ENCODE data around the gene C9orf43.
A peak's percentile ranks its signal among the peaks of the same experiment; 100 is the strongest.
"Not testable (repeated sequence)": the region's sequence is repeated elsewhere in the genome, so short reads cannot be mapped to it uniquely, and the experiment has no call there.

The C9orf43 gene

GRCh38 chr9:113403646-113404045 is 6.9 kb upstream of the C9orf43 start:
- no peak for DNase-seq (ENCODE audit: low read depth)
- no peak for TF ChIP-seq CTCF (conservative IDR thresholded peaks at IDR 0.05; ENCODE audit: control insufficient read depth, insufficient read depth, low read depth, low read length)
- no peak overlapping the region for H3K4me3 ChIP-seq (ENCODE audit: control insufficient read depth, low read depth, low read length)

GRCh38 chr9:113406353-113406752 is 4.2 kb upstream of the C9orf43 start:
- not testable (repeated sequence) for H3K4me3 ChIP-seq (ENCODE audit: control insufficient read depth, low read depth, low read length); DNase-seq (ENCODE audit: low read depth)

- not testable (repeated sequence) for H3K4me3 ChIP-seq (ENCODE audit: control insufficient read depth, low read depth, low read length)
- peak; percentile 87 for TF ChIP-seq CTCF (conservative IDR thresholded peaks at IDR 0.05; ENCODE audit: control insufficient read depth, insufficient read depth, low read depth, low read length)
- DNase-seq (ENCODE audit: low read depth), result peak; percentile 81
Observed at GRCh38 chr9:113406873-113407511, 3.6 kb upstream of the C9orf43 start.

- peak overlapping the region; percentile 96 for H3K4me3 ChIP-seq (ENCODE audit: control insufficient read depth, low read depth, low read length)
- TF ChIP-seq CTCF (conservative IDR thresholded peaks at IDR 0.05; ENCODE audit: control insufficient read depth, insufficient read depth, low read depth, low read length), result no peak
- DNase-seq (ENCODE audit: low read depth), result no peak
Observed at GRCh38 chr9:113409481-113409880, 1.1 kb upstream of the C9orf43 start.

- H3K4me3 ChIP-seq (ENCODE audit: control insufficient read depth, low read depth, low read length), result peak overlapping the region; percentile 96
- no peak for DNase-seq (ENCODE audit: low read depth)
- TF ChIP-seq CTCF (conservative IDR thresholded peaks at IDR 0.05; ENCODE audit: control insufficient read depth, insufficient read depth, low read depth, low read length), result no peak
Observed at GRCh38 chr9:113409883-113410206, 702 bp upstream of the C9orf43 start.

GRCh38 chr9:113416149-113416721 is 5.7 kb downstream of the C9orf43 start:
- no peak for TF ChIP-seq CTCF (conservative IDR thresholded peaks at IDR 0.05; ENCODE audit: control insufficient read depth, insufficient read depth, low read depth, low read length)
- H3K4me3 ChIP-seq (ENCODE audit: control insufficient read depth, low read depth, low read length), result no peak overlapping the region
- no peak for DNase-seq (ENCODE audit: low read depth)

- no peak for TF ChIP-seq CTCF (conservative IDR thresholded peaks at IDR 0.05; ENCODE audit: control insufficient read depth, insufficient read depth, low read depth, low read length)
- DNase-seq (ENCODE audit: low read depth), result no peak
- H3K4me3 ChIP-seq (ENCODE audit: control insufficient read depth, low read depth, low read length), result no peak overlapping the region
Observed at GRCh38 chr9:113417370-113417769, 6.8 kb downstream of the C9orf43 start.
